Measurements from ENCODE around the gene GPR87.

Gene GPR87

GRCh38 chr3:151316267-151316991 is at the start of gene GPR87:
GPR87 (minus strand) TSS chr3:151316820; CDS start chr3:151300100, 16,720 bp downstream.
- DNase-seq (ENCODE audit: low spot score) = no peak

- DNase-seq (ENCODE audit: low spot score) = no peak
Measured at GRCh38 chr3:151362751-151363174, 46.1 kb upstream of the GPR87 start.

- DNase-seq (ENCODE audit: low spot score) = no peak
Measured at GRCh38 chr3:151357463-151357850, 40.8 kb upstream of the GPR87 start.

- DNase-seq (ENCODE audit: low spot score) = no peak
Measured at GRCh38 chr3:151356794-151357462, 40.3 kb upstream of the GPR87 start.

GRCh38 chr3:151351648-151352047 is 35.0 kb upstream of the GPR87 start:
- no peak for DNase-seq (ENCODE audit: low spot score)

GRCh38 chr3:151351219-151351618 is 34.6 kb upstream of the GPR87 start:
- no peak for DNase-seq (ENCODE audit: low spot score)

GRCh38 chr3:151350656-151351055 is 34.0 kb upstream of the GPR87 start:
- DNase-seq (ENCODE audit: low spot score) = no peak

- DNase-seq (ENCODE audit: low spot score) = peak; percentile 61
Measured at GRCh38 chr3:151347432-151347831, 30.8 kb upstream of the GPR87 start.

GRCh38 chr3:151346292-151346691 is 29.7 kb upstream of the GPR87 start:
- DNase-seq (ENCODE audit: low spot score) = peak; percentile 51

- DNase-seq (ENCODE audit: low spot score) = no peak
Measured at GRCh38 chr3:151345859-151346258, 29.2 kb upstream of the GPR87 start.

GRCh38 chr3:151331696-151332095 is 15.1 kb upstream of the GPR87 start:
- no peak for DNase-seq (ENCODE audit: low spot score)

- DNase-seq (ENCODE audit: low spot score) = no peak
Measured at GRCh38 chr3:151330899-151331298, 14.3 kb upstream of the GPR87 start.

- no peak for DNase-seq (ENCODE audit: low spot score)
Measured at GRCh38 chr3:151330379-151330778, 13.8 kb upstream of the GPR87 start.

GRCh38 chr3:151329363-151329762 is 12.7 kb upstream of the GPR87 start, which contains the start of gene P2RY13:
P2RY13 (minus strand) TSS chr3:151329549; CDS start chr3:151329528, 21 bp downstream.
- DNase-seq (ENCODE audit: low spot score) = no peak

- DNase-seq (ENCODE audit: low spot score) = no peak
Measured at GRCh38 chr3:151328298-151328995, 11.8 kb upstream of the GPR87 start.

GRCh38 chr3:151327571-151328198 is 11.1 kb upstream of the GPR87 start:
- DNase-seq (ENCODE audit: low spot score) = no peak

GRCh38 chr3:151322511-151322910 is 5.9 kb upstream of the GPR87 start:
- no peak for DNase-seq (ENCODE audit: low spot score)

- no peak for DNase-seq (ENCODE audit: low spot score)
Measured at GRCh38 chr3:151321526-151321925, 4.9 kb upstream of the GPR87 start.

- DNase-seq (ENCODE audit: low spot score) = no peak
Measured at GRCh38 chr3:151320131-151320530, 3.5 kb upstream of the GPR87 start.

- no peak for DNase-seq (ENCODE audit: low spot score)
Measured at GRCh38 chr3:151319628-151320027, 3.0 kb upstream of the GPR87 start.

- DNase-seq (ENCODE audit: low spot score) = no peak
Measured at GRCh38 chr3:151318991-151319390, 2.4 kb upstream of the GPR87 start.

GRCh38 chr3:151318313-151318712 is 1.7 kb upstream of the GPR87 start:
- DNase-seq (ENCODE audit: low spot score) = no peak
